Right lobe of liver (tissue), 4 donors: ENCODE results near the gene MN1.

ENCODE experiments used
- POLR2A ChIP-seq: fragments of 450-650 bp; IDR thresholded peaks from one replicate; pipeline ENCODE4 v1.6.1; 2017; ENCODE audit warnings: antibody characterized with exemption, mild to moderate bottlenecking
- TF ChIP-seq, protein P1 (sequence below), 4 donors: fragments of 200-600 bp in 3 of 4; fragments of 450-650 bp in 1 of 4; IDR thresholded peaks; one replicate each; pipeline versions ENCODE4 v1.5.1 to v1.8.0; 2016 to 2022; ENCODE audit warnings: antibody characterized with exemption in 4 of 4, mild to moderate bottlenecking in 2 of 4
- donor health status: DM: no; HTN: no; CAD: no.
- donor health status: DM: no; HTN: no; CAD: no.
- donor health status: DM: no; HTN: yes; CAD: no.

DNA sequence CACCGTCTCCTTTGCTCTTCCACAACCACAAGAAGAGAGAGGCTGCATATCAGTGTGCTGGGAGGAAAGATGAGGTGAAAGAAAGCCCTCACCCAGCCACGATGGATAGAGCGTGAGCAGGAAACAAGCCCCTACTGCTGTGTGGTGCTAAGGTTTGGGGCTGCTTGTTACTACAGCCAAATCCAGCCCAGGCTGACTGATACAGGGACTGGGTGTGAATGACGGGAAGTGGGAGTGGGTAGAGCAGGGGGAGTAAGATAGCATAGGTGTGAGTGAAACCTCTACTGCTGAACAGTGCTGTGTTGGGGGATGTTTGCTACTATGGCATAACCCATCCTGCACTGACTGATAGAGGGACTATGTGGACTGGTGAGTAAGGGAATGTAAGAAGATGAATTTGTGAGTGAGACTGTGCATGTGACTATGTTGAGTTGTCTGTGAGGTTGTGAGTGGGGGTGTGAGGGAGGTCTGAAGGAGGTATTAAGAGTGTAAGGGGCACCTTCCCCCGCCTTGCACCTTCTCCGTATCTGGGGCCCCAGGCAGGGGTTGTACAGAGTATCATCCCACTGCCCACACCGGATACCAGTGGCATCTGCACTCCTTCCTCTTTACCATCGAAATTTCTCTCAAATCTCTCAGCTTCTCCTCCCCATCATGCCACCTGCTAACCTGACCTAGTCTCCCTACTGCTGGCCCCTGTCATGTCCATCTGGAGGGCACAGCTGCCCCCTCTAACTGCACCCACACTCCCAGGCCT lies 91.5 kb downstream of the MN1 start:
- TF ChIP-seq, protein P1, sequence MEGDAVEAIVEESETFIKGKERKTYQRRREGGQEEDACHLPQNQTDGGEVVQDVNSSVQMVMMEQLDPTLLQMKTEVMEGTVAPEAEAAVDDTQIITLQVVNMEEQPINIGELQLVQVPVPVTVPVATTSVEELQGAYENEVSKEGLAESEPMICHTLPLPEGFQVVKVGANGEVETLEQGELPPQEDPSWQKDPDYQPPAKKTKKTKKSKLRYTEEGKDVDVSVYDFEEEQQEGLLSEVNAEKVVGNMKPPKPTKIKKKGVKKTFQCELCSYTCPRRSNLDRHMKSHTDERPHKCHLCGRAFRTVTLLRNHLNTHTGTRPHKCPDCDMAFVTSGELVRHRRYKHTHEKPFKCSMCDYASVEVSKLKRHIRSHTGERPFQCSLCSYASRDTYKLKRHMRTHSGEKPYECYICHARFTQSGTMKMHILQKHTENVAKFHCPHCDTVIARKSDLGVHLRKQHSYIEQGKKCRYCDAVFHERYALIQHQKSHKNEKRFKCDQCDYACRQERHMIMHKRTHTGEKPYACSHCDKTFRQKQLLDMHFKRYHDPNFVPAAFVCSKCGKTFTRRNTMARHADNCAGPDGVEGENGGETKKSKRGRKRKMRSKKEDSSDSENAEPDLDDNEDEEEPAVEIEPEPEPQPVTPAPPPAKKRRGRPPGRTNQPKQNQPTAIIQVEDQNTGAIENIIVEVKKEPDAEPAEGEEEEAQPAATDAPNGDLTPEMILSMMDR (IDR thresholded peaks at IDR 0.05), result no peak
- no peak for TF ChIP-seq POLR2A
